ENCODE measurements around the gene SLX9. TPM values are rescaled to one million over a fixed set of nuclear protein-coding genes. Genes with fewer than 3 reads are reported as not detected.
A peak's percentile ranks its signal among the peaks of the same experiment; 100 is the strongest.

SLX9 gene
- total RNA-seq, 1 experiment from 2014 or later: 74.3 TPM

GRCh38 chr21:44933199-44933917 is 6.5 kb upstream of the SLX9 start:
- Histone ChIP-seq H2BK20ac (ENCODE audit: low read depth, low read length, poor library complexity, severe bottlenecking) (no peak overlapping the region), H3K9ac (ENCODE audit: extremely low read depth, insufficient read length, low read length) (no peak overlapping the region), H2BK5ac (ENCODE audit: insufficient read length, low read length) (no peak overlapping the region), H2BK15ac (ENCODE audit: low read depth, low read length) (no peak overlapping the region), H3K27me3 (ENCODE audit: insufficient read depth, low read length) (peaks cover 22% of the 10 kb centered on the region; the same call in 1 of the 2 replicates), H3K79me1 (ENCODE audit: insufficient read depth, low read depth, low read length, poor library complexity, severe bottlenecking) (no peaks in the 10 kb centered on the region), H3K56ac (ENCODE audit: insufficient read length, low read depth, low read length) (no peak overlapping the region), H3K9me3 (ENCODE audit: control insufficient read depth, low read depth, low read length) (no peaks in the 10 kb centered on the region), H4K20me1 (ENCODE audit: control insufficient read depth, insufficient read depth, insufficient read length) (no peaks in the 10 kb centered on the region), H3K27ac (ENCODE audit: insufficient read length, low read depth, low read length) (no peak overlapping the region), H2AFZ (ENCODE audit: low read length) (no peak overlapping the region), H2BK12ac (ENCODE audit: insufficient read length, low read depth, low read length) (no peak overlapping the region), H3K23ac (ENCODE audit: insufficient read length, low read depth, low read length) (no peak overlapping the region), H2AK5ac (ENCODE audit: insufficient read length, low read length) (no peak overlapping the region), H4K8ac (replicated peaks; ENCODE audit: insufficient read length, low read depth, low read length) (no peak overlapping the region), H4K5ac (ENCODE audit: insufficient read length, low read depth, low read length) (no peak overlapping the region), H3K23me2 (ENCODE audit: insufficient read length, low read depth, low read length, poor library complexity, severe bottlenecking) (peaks cover 13% of the 10 kb centered on the region), H3K4ac (ENCODE audit: low read depth, low read length) (no peak overlapping the region), H2BK120ac (ENCODE audit: low read depth, low read length, poor library complexity, severe bottlenecking) (no peak overlapping the region), H3K4me2 (ENCODE audit: insufficient read depth, insufficient read length, low read length) (no peak overlapping the region), H3T11ph (ENCODE audit: low read length) (no peak overlapping the region), H3K18ac (ENCODE audit: insufficient read length, low read depth, low read length) (no peak overlapping the region), H3K4me1 (ENCODE audit: insufficient read depth, low read length) (no peaks in the 10 kb centered on the region), H3K79me2 (ENCODE audit: insufficient read depth, low read length) (no peaks in the 10 kb centered on the region), H3K14ac (ENCODE audit: insufficient read depth, low read length) (no peak overlapping the region), H4K91ac (ENCODE audit: insufficient read length, low read depth, low read length) (no peak overlapping the region)
- Mint-ChIP-seq H3K27me3 (ENCODE audit: low read depth) (peaks cover 64% of the 10 kb centered on the region), H3K4me3 (peak overlapping the region in 1 of 2 experiments; percentile 50; a peak in 2 of 5 replicates), H3K36me3 (ENCODE audit: insufficient read depth in 1 of 3, low read depth in 3 of 3) (no peaks in the 10 kb centered on the region), H3K27ac (no peak overlapping the region), H3K9me3 (peaks cover 2% of the 10 kb centered on the region in 2 experiments; a peak in 1 of 5 replicates), H3K4me1 (peaks cover 23 to 26% of the 10 kb centered on the region in 2 experiments)
- TF ChIP-seq, protein P1, sequence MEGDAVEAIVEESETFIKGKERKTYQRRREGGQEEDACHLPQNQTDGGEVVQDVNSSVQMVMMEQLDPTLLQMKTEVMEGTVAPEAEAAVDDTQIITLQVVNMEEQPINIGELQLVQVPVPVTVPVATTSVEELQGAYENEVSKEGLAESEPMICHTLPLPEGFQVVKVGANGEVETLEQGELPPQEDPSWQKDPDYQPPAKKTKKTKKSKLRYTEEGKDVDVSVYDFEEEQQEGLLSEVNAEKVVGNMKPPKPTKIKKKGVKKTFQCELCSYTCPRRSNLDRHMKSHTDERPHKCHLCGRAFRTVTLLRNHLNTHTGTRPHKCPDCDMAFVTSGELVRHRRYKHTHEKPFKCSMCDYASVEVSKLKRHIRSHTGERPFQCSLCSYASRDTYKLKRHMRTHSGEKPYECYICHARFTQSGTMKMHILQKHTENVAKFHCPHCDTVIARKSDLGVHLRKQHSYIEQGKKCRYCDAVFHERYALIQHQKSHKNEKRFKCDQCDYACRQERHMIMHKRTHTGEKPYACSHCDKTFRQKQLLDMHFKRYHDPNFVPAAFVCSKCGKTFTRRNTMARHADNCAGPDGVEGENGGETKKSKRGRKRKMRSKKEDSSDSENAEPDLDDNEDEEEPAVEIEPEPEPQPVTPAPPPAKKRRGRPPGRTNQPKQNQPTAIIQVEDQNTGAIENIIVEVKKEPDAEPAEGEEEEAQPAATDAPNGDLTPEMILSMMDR (conservative IDR thresholded peaks at IDR 0.05): no peak
- DNase-seq: no peak
- no CpG with 5 or more reads among the region's 25 CpGs for WGBS (ENCODE audit: extremely low coverage, insufficient read length, low lambda C conversion rate)
